B cell (primary cell): ENCODE results near the gene NDRG3. TPM values are rescaled to one million over a fixed set of nuclear protein-coding genes. Genes with fewer than 3 reads are reported as not detected.
A peak's percentile ranks its signal among the peaks of the same experiment; 100 is the strongest.

ENCODE experiments used
- ATAC-seq: fragments of 200-7000 bp; cut with Tn5 transposase; one replicate; pipeline ENCODE4 v1.10.0; 2021; ENCODE audit warnings: low read depth, mild to moderate bottlenecking, moderate number of reproducible peaks, moderate library complexity
- CTCF ChIA-PET: fragments of 350-600 bp; sonication (Branson Sonifier 250); formaldehyde crosslinking; loops from one replicate; lab custom pipeline; 2021; ENCODE audit warnings: antibody characterized with exemption, inconsistent platforms; lab: Charles Lee
- POLR2A ChIA-PET: fragments of 350-600 bp; sonication (Branson Sonifier 250); formaldehyde crosslinking; loops from one replicate; lab custom pipeline; 2021; ENCODE audit warnings: antibody characterized with exemption; lab: Charles Lee
- DNase-seq: peaks from one replicate; pipeline ENCODE4 v3.0.0; 2013
- H2AFZ ChIP-seq: 2 replicates; pipeline ENCODE4 v1.6.1; 2012; ENCODE audit warnings: mild to moderate bottlenecking, low read depth, low read length; ENCODE audit not compliant: insufficient read depth, poor library complexity, severe bottlenecking
- H3K27ac ChIP-seq, 2 donors: 1 replicate in 1 of 2; 2 replicates in 1 of 2; pipeline ENCODE4 v1.5.1; 2012 to 2013; ENCODE audit warnings: low read length in 2 of 2, mild to moderate bottlenecking in 2 of 2, moderate library complexity in 1 of 2
- H3K27me3 ChIP-seq, 4 experiments: fragments of 200-600 bp in 1 of 4; sonication (generic) in 1 of 4; replicated peaks in 1 of 4; 1 replicate in 2 of 4; 2 replicates in 2 of 4; pipeline versions ENCODE4 v1.6.1 to v1.7.0; 2013 to 2016; ENCODE audit warnings: low read length in 3 of 4, mild to moderate bottlenecking in 2 of 4, mixed read lengths in 1 of 4, moderate library complexity in 1 of 4; ENCODE audit not compliant: insufficient read depth in 4 of 4, control insufficient read depth in 3 of 4; ENCODE audit errors: control extremely low read depth in 1 of 4
- H3K36me3 ChIP-seq, 2 experiments: replicated peaks in 1 of 2; 1 replicate in 1 of 2; 2 replicates in 1 of 2; pipeline versions ENCODE4 v1.6.1 to v1.7.1; 2013; ENCODE audit warnings: low read length in 1 of 2; ENCODE audit not compliant: insufficient read depth in 2 of 2, control insufficient read depth in 1 of 2; ENCODE audit errors: control extremely low read depth in 1 of 2, extremely low read depth in 1 of 2
- H3K4me1 ChIP-seq, 2 donors: fragments of 200-600 bp in 1 of 2; sonication (generic) in 1 of 2; 1 replicate in 1 of 2; 2 replicates in 1 of 2; pipeline versions ENCODE4 v1.5.1 to v1.6.1; 2013 to 2017; ENCODE audit warnings: low read length in 2 of 2; ENCODE audit not compliant: control insufficient read depth in 2 of 2, insufficient read depth in 2 of 2
- H3K4me2 ChIP-seq: replicated peaks from 2 replicates; pipeline ENCODE3; 2012; ENCODE audit warnings: mild to moderate bottlenecking, low read depth, low read length; ENCODE audit not compliant: poor library complexity, severe bottlenecking
- H3K4me3 ChIP-seq, 5 experiments: fragments of 200-600 bp in 1 of 5; sonication (generic) in 1 of 5; 1 replicate in 3 of 5; 2 replicates in 2 of 5; pipeline versions ENCODE4 v1.5.1 to v1.7.0; 2011 to 2016; ENCODE audit warnings: low read length in 4 of 5, mild to moderate bottlenecking in 4 of 5, low read depth in 2 of 5, control low read depth in 1 of 5, moderate library complexity in 1 of 5; ENCODE audit not compliant: insufficient read depth in 1 of 5; ENCODE audit errors: control extremely low read depth in 1 of 5, extremely low read depth in 1 of 5
- H3K79me2 ChIP-seq: fragments of 200-600 bp; sonication (generic); one replicate; pipeline ENCODE4 v1.6.0; 2016; ENCODE audit warnings: low read length; ENCODE audit not compliant: control insufficient read depth, insufficient read depth
- H3K9ac ChIP-seq: fragments of 200-600 bp; sonication (generic); 2 replicates; pipeline ENCODE4 v1.6.1; 2017; ENCODE audit warnings: mild to moderate bottlenecking, low read length, moderate library complexity
- H3K9me3 ChIP-seq, 3 donors: one replicate each; pipeline versions ENCODE4 v1.6.1 to v1.7.1; 2013; ENCODE audit warnings: low read length in 2 of 3; ENCODE audit not compliant: control insufficient read depth in 2 of 3, insufficient read depth in 1 of 3; ENCODE audit errors: control extremely low read depth in 1 of 3
- H4K20me1 ChIP-seq: 2 replicates; pipeline ENCODE4 v1.6.0; 2012; ENCODE audit warnings: mild to moderate bottlenecking, low read length; ENCODE audit not compliant: insufficient read depth, control insufficient read depth, poor library complexity, severe bottlenecking
- H3K27ac Mint-ChIP-seq: one replicate; pipeline ENCODE4 v1.8.0; 2021; ENCODE audit warnings: mixed read lengths
- H3K27me3 Mint-ChIP-seq: one replicate; pipeline ENCODE4 v1.8.0; 2021; ENCODE audit warnings: mixed read lengths
- H3K4me1 Mint-ChIP-seq: one replicate; pipeline ENCODE4 v1.8.0; 2021; ENCODE audit warnings: mixed read lengths
- H3K4me3 Mint-ChIP-seq: one replicate; pipeline ENCODE4 v1.8.0; 2021; ENCODE audit warnings: mixed read lengths
- H3K9me3 Mint-ChIP-seq: one replicate; pipeline ENCODE4 v1.8.0; 2022; ENCODE audit warnings: mixed read lengths; ENCODE audit not compliant: insufficient read depth
- EZH2 ChIP-seq: IDR thresholded peaks from 2 replicates; pipeline ENCODE4 v1.6.1; 2012; ENCODE audit warnings: borderline replicate concordance, low read depth, mild to moderate bottlenecking, moderate library complexity, low read length; ENCODE audit not compliant: insufficient read depth, poor library complexity, severe bottlenecking
- WGBS: methylation state at CpG from one replicate; pipeline ENCODE4 v1.1.5; 2013; ENCODE audit warnings: missing lambda C conversion rate; ENCODE audit not compliant: insufficient coverage; 5-methylcytosine and 5-hydroxymethylcytosine counted together
- intact Hi-C: fragments of 100-400 bp; cut with micrococcal nuclease; formaldehyde crosslinking; loops from one replicate; pipeline ENCODE4 v1.10.0; 2022
- polyA plus RNA-seq: library from polyadenylated mRNA; depleted of rRNA; stranded (reverse); fragments of >200 nt; gene quantifications from 2 replicates; pipeline ENCODE4 v1.2.3, GENCODE V29; 2012
- total RNA-seq, 2 donors: library from RNA; stranded (reverse); fragments of 120-200 nt in 1 of 2; gene quantifications; 1 replicate in 1 of 2; 2 replicates in 1 of 2; pipeline versions ENCODE4 v1.2.3 to v1.2.4, GENCODE V29; 2013 to 2022
- TF ChIP-seq, protein P1 (sequence below): fragments of 200-600 bp; IDR thresholded peaks from one replicate; pipeline ENCODE4 v1.8.0; 2022; ENCODE audit warnings: antibody characterized with exemption, mild to moderate bottlenecking

The NDRG3 gene
- total and polyA plus RNA-seq, 2 donors (not counting 1 experiment from before 2014, with no cell fraction given) = 15.7 to 26.1 TPM

DNA sequence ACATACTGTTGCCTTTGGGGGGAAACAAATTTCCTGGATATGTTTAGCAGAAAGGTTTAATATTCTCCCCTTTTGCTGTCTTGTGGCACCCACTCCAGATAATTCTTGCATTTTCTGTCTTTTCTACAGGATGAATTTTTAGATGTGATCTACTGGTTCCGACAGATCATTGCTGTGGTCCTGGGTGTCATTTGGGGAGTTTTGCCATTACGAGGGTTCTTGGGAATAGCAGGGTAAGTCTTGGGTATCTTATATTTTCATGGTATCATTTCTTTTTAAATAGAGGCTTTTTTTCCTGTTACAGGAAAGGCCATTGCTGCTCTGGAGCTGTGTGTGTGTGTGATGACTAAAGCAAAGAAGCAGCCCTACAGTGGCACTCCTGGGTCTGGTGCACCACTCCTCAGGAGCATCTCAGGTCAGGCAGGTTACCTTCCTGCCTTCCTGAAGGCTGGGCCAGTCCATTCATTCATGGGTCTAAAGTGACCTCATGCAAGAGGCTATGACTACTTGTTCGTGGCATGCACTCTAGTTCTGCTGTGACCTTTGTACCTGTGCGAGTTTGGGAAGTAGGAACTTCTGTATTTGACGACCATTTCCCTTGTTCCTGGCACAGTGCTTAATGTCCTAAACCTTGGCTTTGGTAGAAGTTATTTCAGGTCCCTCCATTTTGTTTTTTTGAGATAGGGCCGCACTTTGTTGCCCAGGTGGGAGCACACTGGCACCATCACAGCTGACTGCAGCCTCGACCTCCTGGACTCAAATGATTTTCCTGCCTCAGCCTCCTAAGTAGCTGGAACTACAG lies 138.1 kb downstream of the NDRG3 start:
- H3K79me2 ChIP-seq = peaks cover 40% of the 10 kb centered on the region
- POLR2A ChIA-PET = interaction anchor here (0.7 kb wide), 1 partner anchor 11 kb away, joined by 7 read pairs; no protein-coding TSS in a partner anchor
- TF ChIP-seq EZH2 = no peak
- TF ChIP-seq, protein P1, sequence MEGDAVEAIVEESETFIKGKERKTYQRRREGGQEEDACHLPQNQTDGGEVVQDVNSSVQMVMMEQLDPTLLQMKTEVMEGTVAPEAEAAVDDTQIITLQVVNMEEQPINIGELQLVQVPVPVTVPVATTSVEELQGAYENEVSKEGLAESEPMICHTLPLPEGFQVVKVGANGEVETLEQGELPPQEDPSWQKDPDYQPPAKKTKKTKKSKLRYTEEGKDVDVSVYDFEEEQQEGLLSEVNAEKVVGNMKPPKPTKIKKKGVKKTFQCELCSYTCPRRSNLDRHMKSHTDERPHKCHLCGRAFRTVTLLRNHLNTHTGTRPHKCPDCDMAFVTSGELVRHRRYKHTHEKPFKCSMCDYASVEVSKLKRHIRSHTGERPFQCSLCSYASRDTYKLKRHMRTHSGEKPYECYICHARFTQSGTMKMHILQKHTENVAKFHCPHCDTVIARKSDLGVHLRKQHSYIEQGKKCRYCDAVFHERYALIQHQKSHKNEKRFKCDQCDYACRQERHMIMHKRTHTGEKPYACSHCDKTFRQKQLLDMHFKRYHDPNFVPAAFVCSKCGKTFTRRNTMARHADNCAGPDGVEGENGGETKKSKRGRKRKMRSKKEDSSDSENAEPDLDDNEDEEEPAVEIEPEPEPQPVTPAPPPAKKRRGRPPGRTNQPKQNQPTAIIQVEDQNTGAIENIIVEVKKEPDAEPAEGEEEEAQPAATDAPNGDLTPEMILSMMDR = no peak
- peaks cover 19 to 31% of the 10 kb centered on the region in 2 donors for H3K4me1 ChIP-seq
- H2AFZ ChIP-seq = no peak overlapping the region
- peaks cover 37% of the 10 kb centered on the region for H3K4me1 Mint-ChIP-seq
- ATAC-seq = no peak
- no peaks in the 10 kb centered on the region for H3K9me3 Mint-ChIP-seq
- H3K9ac ChIP-seq = no peak overlapping the region
- no peaks in the 10 kb centered on the region for H3K9me3 ChIP-seq
- H3K27ac ChIP-seq = no peak overlapping the region
- no peak for DNase-seq
- H3K27ac Mint-ChIP-seq = peak overlapping the region; percentile 61
- no peaks in the 10 kb centered on the region for H3K27me3 ChIP-seq
- H4K20me1 ChIP-seq = peaks cover 12% of the 10 kb centered on the region
- 96% methylated on average over 5 of the region's 7 CpGs for WGBS
- H3K27me3 Mint-ChIP-seq = no peaks in the 10 kb centered on the region
- H3K4me2 ChIP-seq = peak overlapping the region; percentile 81
- intact Hi-C loops = loop anchor here (10.0 kb wide), 1 partner anchor 567 kb away; the partner anchor contains the start of genes MROH8 and RPN2
- CTCF ChIA-PET = interaction anchor here (5.1 kb wide), 1 partner anchor 35 kb away, joined by 63 read pairs; the partner anchor contains the start of gene TGIF2
- peaks cover 2 to 40% of the 10 kb centered on the region in 2 experiments for H3K36me3 ChIP-seq
- H3K4me3 ChIP-seq = no peak overlapping the region
- peak overlapping the region; percentile 69 for H3K4me3 Mint-ChIP-seq
